KOPT-K1 (cell line): ENCODE results near the gene ZNF586.

Experiments used
- H3K27ac ChIP-seq: fragments of 200-600 bp; sonication (generic); 2 replicates; pipeline ENCODE4 v1.5.1; 2016; ENCODE audit warnings: antibody characterized with exemption, mild to moderate bottlenecking, low read depth, low read length; ENCODE audit not compliant: poor library complexity, severe bottlenecking
- H3K36me3 ChIP-seq: fragments of 200-600 bp; sonication (generic); 2 replicates; pipeline ENCODE4 v1.5.1; 2017; ENCODE audit warnings: antibody characterized with exemption, mild to moderate bottlenecking, low read length, moderate library complexity; ENCODE audit not compliant: insufficient read depth
- H3K9me3 ChIP-seq: fragments of 200-600 bp; sonication (generic); 2 replicates; pipeline ENCODE4 v1.5.1; 2017; ENCODE audit warnings: antibody characterized with exemption, low read length, mild to moderate bottlenecking; ENCODE audit not compliant: insufficient read depth, poor library complexity, severe bottlenecking

Gene ZNF586

DNA sequence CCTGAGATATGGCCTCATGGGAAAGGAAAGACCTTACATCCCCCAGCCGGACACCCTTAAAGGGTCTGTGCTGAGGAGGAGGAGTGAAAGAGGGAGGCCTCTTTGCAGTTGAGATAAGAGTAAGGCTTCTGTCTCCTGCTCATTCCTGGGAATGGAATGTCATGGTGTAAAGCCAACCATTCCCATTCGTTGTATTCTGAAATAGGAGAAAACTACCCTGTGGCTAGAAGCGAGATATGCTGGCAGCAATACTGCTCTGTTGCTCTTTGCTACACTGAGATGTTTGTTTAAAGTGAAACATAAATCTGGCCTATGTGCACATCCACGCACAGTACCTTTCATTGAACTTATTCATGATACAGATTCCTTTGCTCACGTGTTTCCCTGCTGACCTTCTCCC lies 59.8 kb downstream of the ZNF586 start:
- peaks cover 63% of the 10 kb centered on the region for H3K36me3 ChIP-seq
- H3K27ac ChIP-seq = no peak overlapping the region

DNA sequence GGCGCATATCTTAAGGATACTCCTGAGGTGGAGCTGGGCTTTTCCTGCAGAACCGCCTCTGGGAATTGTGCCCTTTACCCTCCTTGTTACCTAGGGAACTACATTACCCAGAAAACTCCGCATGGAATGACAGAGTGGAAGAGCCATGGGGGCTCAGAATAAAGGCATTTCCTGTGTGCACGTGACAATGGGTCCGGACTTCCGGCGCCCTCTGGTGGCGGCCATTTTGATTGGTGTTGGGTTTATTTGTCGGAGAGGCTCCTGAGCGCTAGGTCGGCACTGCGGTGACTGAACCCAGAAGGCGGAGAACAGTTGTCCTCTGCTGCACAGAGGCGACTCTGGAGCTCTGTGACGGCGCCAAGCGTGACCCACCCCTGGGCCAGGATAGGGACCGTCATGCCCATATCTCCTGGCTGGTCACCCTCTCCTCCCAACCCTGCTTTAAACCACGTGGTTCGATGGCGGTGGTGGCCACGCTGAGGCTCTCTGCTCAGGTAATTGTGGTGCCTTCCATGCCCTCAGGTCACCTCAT lies 60.7 kb downstream of the ZNF586 start, which contains the start of gene ZNF587B:
Gene ZNF587B, plus strand, starts transcription at position 229 of the 532 bp plus-strand sequence. Its CDS starts 230 bp downstream, at position 459.
- H3K36me3 ChIP-seq = peaks cover 55% of the 10 kb centered on the region

More for the DNA sequence above, 59.8 kb downstream of the ZNF586 start:
- no peaks in the 10 kb centered on the region for H3K9me3 ChIP-seq

More for the DNA sequence above, 60.7 kb downstream of the ZNF586 start, which contains the start of gene ZNF587B:
- Histone ChIP-seq H3K9me3 (no peaks in the 10 kb centered on the region), H3K27ac (no peak within 1 kb of the TSS)
